ENCODE data around the gene STRN3.
A peak's percentile ranks its signal among the peaks of the same experiment; 100 is the strongest.
"Not testable (repeated sequence)": the region's sequence is repeated elsewhere in the genome, so short reads cannot be mapped to it uniquely, and the experiment has no call there.

The STRN3 gene

GRCh38 chr14:30906752-30907658, 119.2 kb downstream of the STRN3 start:
- DNase-seq = peak; percentile 6

DNA sequence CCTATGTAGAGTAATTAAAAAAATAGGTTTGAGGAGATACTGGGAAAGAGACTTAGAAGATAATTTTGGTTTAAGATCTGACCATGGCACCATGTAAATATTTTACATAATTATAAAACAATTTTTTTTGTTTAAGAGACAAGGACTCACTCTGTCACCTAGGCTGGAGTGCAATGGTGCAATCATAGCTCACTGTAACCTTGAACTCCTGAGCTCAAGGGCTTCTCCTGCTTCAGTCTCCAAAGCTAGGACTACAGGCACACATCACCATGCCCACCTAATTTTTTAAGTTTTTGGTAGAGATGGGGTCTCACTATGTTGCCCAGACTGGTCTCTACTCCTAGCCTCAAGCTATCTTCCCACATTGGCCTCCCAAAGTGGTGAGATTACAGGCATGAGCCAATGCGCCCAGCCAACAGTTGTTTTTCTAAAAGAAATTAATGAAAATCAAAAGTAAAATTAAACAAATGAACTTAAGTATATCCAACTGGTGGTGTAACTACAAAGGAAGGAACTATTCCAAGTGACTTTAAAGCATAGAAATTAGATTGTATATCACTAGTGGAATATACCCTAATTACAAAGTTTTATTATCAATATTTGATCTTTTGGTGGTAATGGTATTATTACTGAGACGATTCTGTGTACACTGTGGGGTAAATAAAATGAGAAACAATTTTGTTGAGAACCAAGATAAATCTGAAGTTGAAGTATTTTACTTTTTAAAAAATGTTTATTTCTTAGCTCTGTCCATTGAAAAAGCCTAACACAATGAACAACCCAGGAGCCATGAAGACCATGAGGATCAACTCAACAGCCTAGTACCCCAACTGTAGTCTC, 122.7 kb downstream of the STRN3 start:
- no peak for DNase-seq

DNA sequence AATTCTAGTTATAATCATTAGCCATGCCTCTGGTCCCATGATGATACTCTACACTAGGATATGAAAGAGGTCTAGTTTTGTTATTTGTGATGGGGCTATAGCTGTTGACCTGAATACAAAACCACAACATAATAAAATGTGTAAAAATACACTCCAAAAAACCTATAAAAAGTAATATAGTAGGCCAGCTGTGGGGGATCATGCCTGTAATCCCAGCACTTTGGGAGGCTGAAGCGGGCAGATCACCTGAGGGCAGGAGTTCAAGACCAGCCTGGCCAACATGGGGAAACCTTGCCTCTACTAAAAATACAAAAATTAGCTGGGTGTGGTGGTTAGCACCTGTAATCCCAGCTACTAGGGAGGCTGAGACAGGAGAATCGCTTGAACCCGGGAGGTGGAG, 129.1 kb downstream of the STRN3 start:
- not testable (repeated sequence) for DNase-seq

DNA sequence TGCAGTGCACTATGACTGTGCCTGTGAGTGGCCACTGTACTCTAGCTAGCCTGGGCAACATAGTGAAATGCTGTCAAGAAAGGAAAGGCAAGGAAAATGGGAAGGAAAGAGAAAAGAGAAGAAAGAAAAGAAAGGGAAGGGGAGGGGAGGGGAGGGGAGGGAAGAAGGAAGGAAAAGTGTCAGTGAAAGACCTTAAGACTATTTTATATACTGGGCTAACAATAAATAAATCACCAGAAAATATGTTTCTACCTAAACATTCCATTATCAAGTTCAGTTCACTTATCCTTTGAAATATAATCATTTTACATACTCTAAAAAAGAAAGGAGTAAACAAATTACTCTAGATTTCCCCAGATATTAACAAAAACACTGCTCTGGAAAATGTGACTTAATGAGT, 129.7 kb downstream of the STRN3 start:
- no peak for DNase-seq

- no peak for DNase-seq
Measured at GRCh38 chr14:30894923-30895515, 131.2 kb downstream of the STRN3 start.

- DNase-seq = no peak
Measured at GRCh38 chr14:30893819-30894218, 132.4 kb downstream of the STRN3 start.

- DNase-seq = no peak
Measured at GRCh38 chr14:30889244-30889594, 137.0 kb downstream of the STRN3 start.

- DNase-seq = no peak
Measured at GRCh38 chr14:30888480-30889243, 137.5 kb downstream of the STRN3 start.

- DNase-seq = no peak
Measured at GRCh38 chr14:30885840-30886740, 140.1 kb downstream of the STRN3 start.

- DNase-seq = no peak
Measured at GRCh38 chr14:30884901-30885300, 141.3 kb downstream of the STRN3 start.

GRCh38 chr14:30883508-30884294, 142.5 kb downstream of the STRN3 start:
- DNase-seq = no peak

DNA sequence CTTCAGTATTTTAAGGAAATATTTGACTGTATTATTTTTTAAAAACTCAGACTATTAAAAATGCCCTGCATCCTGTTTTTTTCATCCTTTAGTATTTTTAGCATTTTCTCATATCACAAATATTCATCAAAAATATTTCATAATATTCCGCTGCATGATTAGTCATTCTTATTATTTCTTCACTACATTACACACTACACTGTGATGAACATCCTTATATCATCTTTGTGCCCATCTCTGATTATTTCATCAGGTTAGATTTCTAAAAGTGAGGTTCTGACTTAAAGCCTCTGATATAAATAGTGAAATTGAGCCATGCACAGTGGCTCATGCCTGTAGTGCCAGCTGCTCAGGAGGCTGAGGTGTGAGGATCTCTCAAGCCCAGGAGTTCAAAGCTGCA, 143.7 kb downstream of the STRN3 start:
- DNase-seq = no peak

DNA sequence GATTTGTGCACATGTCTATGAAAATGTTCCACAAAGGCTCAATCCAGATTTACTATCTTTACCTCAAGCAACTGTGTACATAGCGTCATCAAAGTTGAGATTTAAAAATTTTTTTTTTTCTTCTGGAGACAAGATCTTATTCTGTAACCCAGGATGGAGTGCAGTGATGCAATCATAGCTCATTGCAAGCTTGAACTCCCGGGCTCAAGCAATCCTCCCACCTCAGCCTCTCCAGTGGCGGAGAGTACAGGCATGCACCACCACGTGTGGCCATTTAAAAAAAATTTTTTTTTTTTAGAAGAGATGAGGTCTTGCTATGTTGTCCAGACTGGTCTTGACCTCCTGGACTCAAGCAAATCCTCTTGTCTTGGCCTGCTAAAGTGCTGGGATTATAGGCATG, 149.5 kb downstream of the STRN3 start:
- no peak for DNase-seq

DNA sequence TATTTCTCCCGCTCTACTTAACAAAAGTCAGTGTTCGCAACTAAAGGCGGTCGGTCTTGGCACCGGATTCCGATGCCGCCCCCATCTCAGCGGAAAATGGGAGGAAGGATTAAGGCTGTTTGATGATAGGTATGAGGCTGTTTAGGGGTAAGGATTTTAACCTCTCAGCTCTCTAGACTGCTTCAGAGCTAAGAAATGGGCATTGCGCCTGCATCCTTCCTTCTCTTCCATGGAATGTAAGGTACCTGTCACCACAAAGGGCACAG, 150.5 kb downstream of the STRN3 start:
- peak; percentile 11 for DNase-seq

- DNase-seq = peak; percentile 71
Measured at GRCh38 chr14:30874999-30875787, 151.0 kb downstream of the STRN3 start.

GRCh38 chr14:30874120-30874998, 151.8 kb downstream of the STRN3 start, which contains the start of gene COCH:
Gene COCH, plus strand, starts transcription at chr14:30874559. Its CDS starts 380 bp downstream, at chr14:30874939.
- DNase-seq = peak; percentile 78

GRCh38 chr14:30873308-30874119, 152.7 kb downstream of the STRN3 start:
- peak; percentile 64 for DNase-seq

DNA sequence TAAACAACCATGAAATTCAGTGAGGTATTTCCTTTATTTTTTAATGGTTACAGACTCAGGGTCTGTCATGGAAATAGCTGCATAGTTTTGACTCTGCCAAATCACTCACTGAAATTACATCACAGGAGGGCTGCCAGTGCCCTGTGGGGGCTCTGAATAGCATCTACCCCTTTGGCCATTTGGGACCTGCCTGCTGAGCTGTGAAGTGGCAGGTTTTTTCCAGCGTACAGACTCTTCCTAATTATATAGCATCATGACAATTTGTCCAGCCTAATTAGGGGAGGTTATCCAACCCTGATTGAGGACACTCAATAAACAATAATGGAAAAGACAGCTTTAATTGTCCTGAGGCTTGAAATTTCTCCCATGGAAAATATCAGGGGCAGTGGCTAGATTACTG, 153.6 kb downstream of the STRN3 start:
- no peak for DNase-seq

Measured in NCI-H1092 treated with DMSO at 0.1 percent for 48 hours (cell line).